ENCODE results near the gene CWC22.
"Not testable (repeated sequence)": the region's sequence is repeated elsewhere in the genome, so short reads cannot be mapped to it uniquely, and the experiment has no call there.

Gene CWC22

GRCh38 chr2:180006781-180007579 lies at the start of gene CWC22:
CWC22 (minus strand) TSS chr2:180007297; CDS start chr2:179993341, 13,956 bp downstream.
- peak; percentile 97 for DNase-seq

DNA sequence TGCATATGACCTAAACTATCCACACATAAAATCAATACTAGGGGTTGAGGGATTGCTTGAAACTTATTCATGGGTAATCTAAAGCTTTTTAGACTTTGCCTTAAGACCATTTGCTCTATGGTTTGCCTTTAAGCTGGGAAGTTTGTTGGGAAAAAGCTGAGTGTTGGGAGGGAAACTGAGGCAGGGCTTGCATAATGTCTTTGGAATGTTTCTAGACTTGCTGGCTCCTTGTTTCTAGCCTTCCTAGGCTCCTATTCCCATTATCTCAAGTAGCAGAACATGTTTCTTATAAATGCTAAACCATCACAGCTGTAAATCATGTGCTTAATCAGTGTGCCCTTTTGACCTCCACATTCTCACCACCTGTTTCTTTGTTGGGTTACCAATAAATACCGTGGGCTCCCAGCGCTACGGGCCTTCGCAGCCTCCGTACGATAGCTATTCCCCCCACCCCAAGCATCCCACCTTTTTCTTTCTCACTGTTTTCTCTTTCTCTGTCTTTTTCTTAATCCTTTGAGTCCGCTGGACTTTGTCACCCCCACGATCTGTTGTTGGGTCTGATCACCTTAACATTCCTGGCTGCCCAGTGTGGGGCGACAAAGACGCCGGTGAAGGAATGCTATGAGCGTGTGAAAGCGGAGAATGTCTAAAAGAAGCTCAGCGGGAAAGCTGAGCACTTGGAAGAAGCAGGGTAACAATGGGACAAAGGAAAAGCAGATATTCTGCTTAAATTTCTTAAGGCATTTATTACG lies 49.4 kb upstream of the CWC22 start:
- DNase-seq: no peak

DNA sequence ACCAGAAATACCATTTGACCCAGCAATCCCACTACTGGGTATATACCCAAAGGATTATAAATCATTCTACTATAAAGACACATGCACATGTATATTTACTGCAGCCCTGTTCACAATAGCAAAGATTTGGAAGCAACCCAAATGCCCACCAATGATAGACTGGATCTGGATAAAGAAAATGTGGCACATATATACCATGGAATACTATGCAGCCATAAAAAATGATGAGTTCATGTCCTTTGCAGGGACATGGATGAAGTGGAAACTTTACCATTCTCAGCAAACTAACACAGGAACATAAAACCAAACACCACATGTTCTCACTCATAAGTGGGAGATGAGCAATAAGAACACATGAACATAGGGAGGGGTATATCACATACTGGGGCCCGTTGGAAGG lies 47.5 kb upstream of the CWC22 start:
- not testable (repeated sequence) for DNase-seq

- DNase-seq: no peak
Observed at GRCh38 chr2:180050246-180050645, 43.1 kb upstream of the CWC22 start.

DNA sequence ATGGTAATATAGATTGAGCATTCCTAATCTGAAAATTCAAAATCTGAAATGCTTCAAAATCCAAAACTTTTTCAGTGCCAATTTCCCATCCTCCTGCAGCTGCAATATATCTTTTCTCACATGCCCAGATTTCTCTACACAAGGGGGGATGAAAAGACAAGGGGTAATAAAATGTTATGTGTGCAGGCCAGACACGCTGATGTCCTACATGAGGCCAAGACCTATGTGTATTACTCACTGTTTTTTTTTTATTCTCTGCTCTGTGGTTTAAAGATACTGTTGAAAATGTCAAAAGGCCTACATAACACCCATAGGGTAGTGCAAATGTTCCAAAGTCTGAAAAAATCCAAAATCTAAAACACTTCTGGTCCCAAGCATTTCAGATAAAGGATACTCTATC lies 41.2 kb upstream of the CWC22 start:
- no peak for DNase-seq

GRCh38 chr2:180046776-180047175 lies 39.7 kb upstream of the CWC22 start:
- DNase-seq: no peak

- no peak for DNase-seq
Observed at GRCh38 chr2:180046202-180046601, 39.1 kb upstream of the CWC22 start.

GRCh38 chr2:180040146-180040925 lies 33.2 kb upstream of the CWC22 start:
- no peak for DNase-seq

- DNase-seq: no peak
Observed at GRCh38 chr2:180038997-180039396, 31.9 kb upstream of the CWC22 start.

GRCh38 chr2:180033993-180034894 lies 27.1 kb upstream of the CWC22 start:
- DNase-seq: peak; percentile 97

DNA sequence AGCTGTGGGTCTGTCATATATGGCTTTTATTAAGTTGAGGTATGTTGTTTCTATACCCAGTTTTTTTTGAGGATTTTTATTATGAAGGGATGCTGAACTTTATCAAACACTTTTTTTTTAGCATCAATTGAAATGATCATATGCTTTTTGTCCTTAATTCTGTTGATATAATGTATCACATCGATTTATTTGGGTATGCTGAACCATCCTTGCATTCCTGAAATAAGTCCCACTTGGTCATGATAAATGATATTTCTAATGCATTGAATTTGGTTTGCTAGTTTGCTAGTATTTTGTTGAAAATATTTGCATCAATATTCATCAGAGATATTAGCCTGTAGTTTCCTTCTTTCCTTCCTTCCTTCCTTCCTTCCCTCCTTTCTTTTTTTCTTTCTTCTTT lies 22.5 kb upstream of the CWC22 start:
- no peak for DNase-seq

GRCh38 chr2:180021850-180022249 lies 14.8 kb upstream of the CWC22 start:
- no peak for DNase-seq

DNA sequence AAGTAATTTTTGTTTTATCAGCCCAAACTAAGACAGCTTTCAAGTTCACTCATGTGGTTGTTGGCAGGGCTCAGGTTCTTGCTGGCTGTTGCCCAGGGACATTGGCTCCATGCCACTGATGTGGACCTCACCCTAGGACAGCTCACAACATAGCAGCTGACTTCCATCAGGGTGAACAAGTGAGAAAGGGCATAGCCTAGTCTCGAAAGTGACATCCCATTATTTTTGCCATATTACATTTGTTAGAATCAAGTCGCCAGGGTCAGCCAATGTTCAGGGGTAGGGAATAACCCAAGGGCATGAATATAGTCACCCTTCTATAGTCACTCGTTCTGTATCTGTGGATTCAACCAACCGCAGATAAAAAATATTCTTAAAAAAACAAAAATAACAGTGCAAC lies 10.7 kb upstream of the CWC22 start:
- no peak for DNase-seq

DNA sequence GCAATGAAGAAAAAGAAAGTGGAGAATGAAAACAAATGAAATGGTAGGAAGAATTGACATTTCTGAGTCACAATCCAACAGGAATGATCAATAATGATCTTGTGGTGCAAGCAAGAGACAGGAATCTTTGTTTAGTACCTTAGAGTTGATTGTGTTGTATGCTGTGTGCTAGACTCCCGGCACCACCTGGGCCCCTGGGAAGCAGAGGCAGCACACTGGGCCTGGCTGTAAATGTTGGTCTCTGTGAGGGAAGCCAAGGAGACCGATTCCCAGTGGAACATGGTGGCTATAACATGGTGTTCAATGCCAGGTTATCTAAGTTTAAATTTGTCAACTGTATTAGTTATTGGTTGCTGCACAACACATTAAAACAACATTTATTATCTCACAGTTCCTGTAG lies 9.8 kb upstream of the CWC22 start:
- no peak for DNase-seq

DNA sequence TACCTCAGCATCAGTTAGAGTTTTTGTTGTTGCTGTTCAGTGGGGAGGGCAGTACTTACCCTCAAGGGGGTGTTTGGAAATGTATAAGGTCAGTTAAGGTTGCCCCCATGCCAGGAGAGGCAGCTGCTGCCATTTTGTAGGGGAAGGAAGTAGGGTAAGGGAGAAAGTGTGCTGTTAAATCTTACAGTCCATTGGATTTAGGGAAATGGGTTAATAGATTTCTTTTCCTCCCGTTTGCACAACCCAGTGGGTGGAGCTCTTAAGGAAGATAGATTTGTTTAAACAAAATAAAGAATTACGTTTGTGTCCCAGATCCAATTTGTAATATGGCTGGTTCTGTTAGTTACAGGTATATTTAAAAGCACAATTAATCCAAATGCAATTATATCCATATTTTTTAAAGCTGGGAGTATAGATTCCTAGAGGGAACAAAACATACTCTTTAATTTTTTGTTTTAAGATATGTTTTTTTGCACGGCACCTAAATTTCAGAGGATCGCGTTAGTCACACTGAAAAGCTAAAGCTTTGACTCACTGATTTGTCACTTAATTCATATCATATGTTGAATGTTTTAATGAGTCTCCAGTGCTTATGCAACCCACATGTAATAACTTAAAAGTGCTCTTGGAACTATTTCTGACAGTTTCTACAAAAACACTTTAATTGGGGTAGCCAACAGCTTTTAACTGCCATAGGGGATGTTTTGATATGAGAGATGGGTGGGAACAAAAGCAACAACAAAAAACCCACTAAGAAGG lies 9.0 kb upstream of the CWC22 start:
- no peak for DNase-seq

DNA sequence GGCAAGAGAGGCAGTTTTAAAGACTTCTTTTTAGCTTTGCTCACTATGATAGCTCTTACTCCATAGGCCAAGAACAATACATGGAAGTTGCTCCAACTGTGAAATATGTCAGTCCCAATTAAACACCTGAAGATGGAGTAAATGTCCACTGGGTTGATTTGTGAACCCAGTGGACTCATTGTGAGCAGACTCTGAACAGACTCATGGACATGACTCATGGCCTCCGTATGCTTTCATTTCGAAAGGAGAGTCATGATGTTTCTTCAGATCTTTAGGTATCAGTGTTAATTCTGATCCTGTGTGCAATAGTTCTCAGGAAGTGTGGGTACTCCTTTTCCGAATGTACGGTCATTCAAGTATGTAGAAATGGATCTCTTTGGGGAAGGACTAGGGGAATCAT lies 5.4 kb upstream of the CWC22 start:
- no peak for DNase-seq

DNA sequence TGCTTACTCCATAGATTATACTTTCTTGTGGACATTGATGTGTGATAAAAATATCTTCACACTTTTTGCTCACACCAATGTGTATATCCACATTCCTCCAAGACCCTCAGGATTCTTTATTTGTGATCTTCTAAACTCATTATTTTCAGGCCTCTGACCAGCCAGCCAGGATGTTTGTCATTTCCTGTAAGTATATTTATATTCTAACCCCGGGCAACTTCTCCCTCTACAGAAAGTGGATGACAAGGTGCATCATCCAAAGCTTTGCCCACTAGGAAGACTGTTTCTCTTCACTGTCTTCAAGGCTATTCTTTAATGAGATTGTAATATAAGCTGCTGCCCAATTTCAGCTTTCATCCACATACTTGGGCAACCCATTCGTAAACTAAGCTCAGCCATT lies 3.6 kb upstream of the CWC22 start:
- DNase-seq: no peak

DNA sequence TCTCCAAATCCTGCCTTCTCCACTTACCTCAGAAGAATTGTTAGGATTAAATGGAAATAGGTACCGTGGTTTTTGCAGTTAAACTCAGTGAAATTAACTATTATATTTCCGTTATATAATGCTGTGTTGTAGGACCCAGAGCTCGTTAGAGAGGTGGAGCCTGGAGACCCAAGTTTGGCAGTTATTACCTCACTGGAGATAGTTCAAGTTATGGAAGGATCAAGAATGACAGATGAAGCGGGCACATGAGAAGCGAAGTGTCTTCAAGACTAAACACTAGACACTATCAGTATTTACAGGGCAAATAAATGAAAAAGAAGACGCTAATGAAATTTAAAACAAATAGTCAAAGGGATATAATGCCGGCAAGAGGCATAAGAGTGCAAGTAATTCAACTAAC lies 866 bp downstream of the CWC22 start:
- no peak for DNase-seq

GRCh38 chr2:180005465-180005864 lies 1.6 kb downstream of the CWC22 start:
- DNase-seq: not testable (repeated sequence)

GRCh38 chr2:180004731-180005130 lies 2.4 kb downstream of the CWC22 start:
- DNase-seq: no peak

GRCh38 chr2:180003559-180003958 lies 3.5 kb downstream of the CWC22 start:
- no peak for DNase-seq

DNA sequence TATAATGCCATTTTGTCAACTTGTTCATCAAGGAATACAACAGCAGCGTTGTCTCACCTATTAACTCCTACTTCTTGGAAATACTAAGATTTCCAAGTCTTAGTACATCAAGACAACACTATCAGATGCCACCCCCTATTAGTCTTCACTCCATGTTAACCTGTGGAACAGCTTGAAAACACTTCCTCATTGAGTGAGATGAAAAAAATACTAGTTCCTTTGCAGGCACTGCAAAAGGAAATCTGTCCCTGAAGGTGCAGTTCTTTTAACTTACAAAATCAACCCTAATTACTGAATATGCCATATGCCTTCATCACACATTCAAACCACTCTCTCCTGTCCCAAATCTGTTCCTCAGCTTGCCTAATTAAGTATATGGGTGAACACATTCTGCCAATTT lies 4.0 kb downstream of the CWC22 start:
- no peak for DNase-seq

All from NCI-H510A treated with DMSO at 0.1 percent for 48 hours (cell line).